Measurements from ENCODE around the gene CALD1.

- TF ChIP-seq CTCF (conservative IDR thresholded peaks at IDR 0.05; ENCODE audit: low read length), result no peak
- TF ChIP-seq EZH2phosphoT487 (IDR thresholded peaks at IDR 0.05; ENCODE audit: borderline replicate concordance), result no peak
These were observed 34.9 kb upstream of the CALD1 start for GRCh38 chr7:134744569-134744968.

Measured in Loucy (cell line).